Suprapubic skin (tissue), 4 donors: Measurements from ENCODE around the gene FBLN1.
A peak's percentile ranks its signal among the peaks of the same experiment; 100 is the strongest.

Experiments
- CTCF ChIP-seq, 2 donors: fragments of 200-600 bp in 1 of 2; fragments of 450-650 bp in 1 of 2; sonication (generic) in 1 of 2; IDR thresholded peaks; one replicate each; pipeline ENCODE4 v1.5.1; 2016 to 2019; ENCODE audit warnings: antibody characterized with exemption in 2 of 2, mild to moderate bottlenecking in 1 of 2, moderate library complexity in 1 of 2
- POLR2A ChIP-seq, 2 donors: fragments of 450-650 bp; IDR thresholded peaks; one replicate each; pipeline ENCODE4 v1.6.1; 2017; ENCODE audit warnings: antibody characterized with exemption in 2 of 2, mild to moderate bottlenecking in 2 of 2, moderate library complexity in 2 of 2
- POLR2AphosphoS5 ChIP-seq, 3 donors: sonication (generic); formaldehyde crosslinking; IDR thresholded peaks; one replicate each; pipeline ENCODE4 v1.6.1; 2017; ENCODE audit warnings: antibody characterized with exemption in 3 of 3

GRCh38 chr22:45612451-45612901 is 109.8 kb downstream of the FBLN1 start:
- TF ChIP-seq POLR2A (IDR thresholded peaks at IDR 0.05) (no peak), CTCF (IDR thresholded peaks at IDR 0.05) (no peak), POLR2AphosphoS5 (IDR thresholded peaks at IDR 0.05) (peak in 1 of 3 donors; percentile 32)
